Keratinocyte (primary cell): ENCODE measurements around the gene PLBD2. TPM values are rescaled to one million over a fixed set of nuclear protein-coding genes. Genes with fewer than 3 reads are reported as not detected.

Experiments used
- DNase-seq: peaks from one replicate; pipeline ENCODE4 v3.0.0-alpha.2; 2011; ENCODE audit warnings: low read depth, missing footprints, low spot score
- FAIRE-seq: peaks from 2 replicates; lab custom pipeline; 2011; peaks lifted over from hg19 to GRCh38; lab: Jason Lieb, UNC
- H2AFZ ChIP-seq: 2 replicates; pipeline ENCODE4 v1.6.0; 2012; ENCODE audit warnings: low read length, control low read depth, inconsistent platforms; ENCODE audit not compliant: control insufficient read depth
- H3K27ac ChIP-seq: 2 replicates; pipeline ENCODE4 v1.5.1; 2011; ENCODE audit warnings: low read length; ENCODE audit not compliant: control insufficient read depth, insufficient read depth
- H3K27me3 ChIP-seq: 3 replicates; pipeline ENCODE4 v1.6.0; 2011; ENCODE audit warnings: low read length; ENCODE audit not compliant: control insufficient read depth, insufficient read depth; ENCODE audit errors: extremely low read depth
- H3K36me3 ChIP-seq, 2 experiments: 2 replicates in 1 of 2; 3 replicates in 1 of 2; pipeline ENCODE4 v1.5.1; 2011; ENCODE audit warnings: low read length in 2 of 2, mild to moderate bottlenecking in 1 of 2; ENCODE audit not compliant: control insufficient read depth in 2 of 2, insufficient read depth in 2 of 2; ENCODE audit errors: extremely low read depth in 1 of 2
- H3K4me1 ChIP-seq: 3 replicates; pipeline ENCODE4 v1.5.1; 2011; ENCODE audit warnings: low read length; ENCODE audit not compliant: control insufficient read depth, insufficient read depth; ENCODE audit errors: extremely low read depth
- H3K4me2 ChIP-seq: 3 replicates; pipeline ENCODE4 v1.6.0; 2011; ENCODE audit warnings: low read depth, low read length; ENCODE audit not compliant: control insufficient read depth, insufficient read depth; ENCODE audit errors: extremely low read depth
- H3K4me3 ChIP-seq, 3 experiments: fragments of 200-600 bp in 1 of 3; sonication (generic) in 1 of 3; 2 replicates in 2 of 3; 3 replicates in 1 of 3; pipeline ENCODE4 v1.5.1; 2011 to 2016; ENCODE audit warnings: low read length in 3 of 3, mild to moderate bottlenecking in 3 of 3, control low read depth in 2 of 3, inconsistent platforms in 1 of 3, low read depth in 1 of 3, mixed read lengths in 1 of 3, mixed run types in 1 of 3, moderate library complexity in 1 of 3; ENCODE audit not compliant: control insufficient read depth in 2 of 3, insufficient read depth in 2 of 3; ENCODE audit errors: extremely low read depth in 1 of 3
- H3K79me2 ChIP-seq: 2 replicates; pipeline ENCODE4 v1.6.0; 2012; ENCODE audit warnings: low read length; ENCODE audit not compliant: control insufficient read depth, insufficient read depth
- H3K9ac ChIP-seq: 3 replicates; pipeline ENCODE4 v1.6.0; 2011; ENCODE audit warnings: low read length; ENCODE audit not compliant: control insufficient read depth, insufficient read depth; ENCODE audit errors: extremely low read depth
- H3K9me1 ChIP-seq: 3 replicates; pipeline ENCODE4 v1.6.0; 2011; ENCODE audit warnings: low read length; ENCODE audit not compliant: control insufficient read depth, insufficient read depth; ENCODE audit errors: extremely low read depth
- H3K9me3 ChIP-seq: 2 replicates; pipeline ENCODE4 v1.5.1; 2012; ENCODE audit warnings: low read depth, low read length; ENCODE audit not compliant: control insufficient read depth
- H4K20me1 ChIP-seq: 3 replicates; pipeline ENCODE4 v1.6.0; 2011; ENCODE audit warnings: low read length; ENCODE audit not compliant: control insufficient read depth, insufficient read depth; ENCODE audit errors: extremely low read depth
- EZH2 ChIP-seq: IDR thresholded peaks from one replicate; pipeline ENCODE4 v1.6.1; 2012; ENCODE audit warnings: inconsistent platforms, mild to moderate bottlenecking, low read length, moderate library complexity
- dilution Hi-C: fragments of 300-500 bp; cut with MboI; formaldehyde crosslinking; loops from one replicate; pipeline ENCODE4 v1.7.0; 2020; ENCODE audit warnings: low sequenced_read_pairs; ENCODE audit not compliant: extremely low pct_ligation_motif_present
- polyA plus RNA-seq, 5 experiments: library from polyadenylated mRNA; depleted of rRNA in 3 of 5; stranded (reverse) in 3 of 5; stranded (forward) in 1 of 5; unstranded in 1 of 5; fragments of >200 nt; gene quantifications; 1 replicate in 1 of 5; 2 replicates in 3 of 5; 3 replicates in 1 of 5; pipeline versions ENCODE4 v1.2.1 to v1.2.3, GENCODE V29; 2011 to 2012; ENCODE audit warnings: missing spikeins in 2 of 5, low read depth in 1 of 5, low replicate concordance in 1 of 5
- TF ChIP-seq, protein P1 (sequence below), 3 experiments: IDR thresholded peaks in 1 of 3; conservative IDR thresholded peaks in 1 of 3; optimal IDR thresholded peaks in 1 of 3; 2 replicates in 2 of 3; 3 replicates in 1 of 3; pipeline versions ENCODE3 to v1.5.1; 2011; ENCODE audit warnings: low read length in 3 of 3, mild to moderate bottlenecking in 3 of 3, moderate library complexity in 2 of 3, control low read depth in 1 of 3, inconsistent platforms in 1 of 3; ENCODE audit not compliant: insufficient read depth in 2 of 3; ENCODE audit errors: extremely low read depth in 1 of 3

Gene PLBD2
- polyA plus RNA-seq, 1 donor (not counting 4 experiments of a cell fraction or from before 2014, with no cell fraction given) = 12.9 TPM

DNA sequence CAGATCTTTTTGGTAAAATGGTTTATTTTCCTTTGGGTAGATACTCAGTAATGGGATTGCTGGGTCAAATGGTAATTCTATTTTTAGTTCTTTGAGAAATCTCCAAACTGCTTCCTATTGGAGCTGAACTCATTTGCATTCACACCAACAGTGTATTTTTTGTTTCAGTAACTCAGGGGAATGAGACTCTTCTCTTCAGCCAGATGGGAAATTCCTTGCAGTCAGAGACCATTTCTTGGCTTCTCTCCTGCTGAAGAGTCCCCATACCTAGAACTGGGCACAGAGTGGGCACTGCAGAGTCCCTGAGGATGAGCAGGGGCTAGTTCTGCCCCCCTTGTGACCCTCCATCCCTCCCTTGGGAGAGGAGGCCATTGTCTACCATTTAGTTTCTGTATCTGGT, 74.6 kb downstream of the PLBD2 start:
- dilution Hi-C loops = no loop called here
- H3K9ac ChIP-seq = no peak overlapping the region
- no peaks in the 10 kb centered on the region for H3K9me3 ChIP-seq
- H3K36me3 ChIP-seq = no peaks in the 10 kb centered on the region
- no peak overlapping the region for H3K27ac ChIP-seq
- FAIRE-seq (no peak), DNase-seq (no peak)
- H3K4me2 ChIP-seq = no peak overlapping the region
- H3K9me1 ChIP-seq = no peaks in the 10 kb centered on the region
- H2AFZ ChIP-seq = no peak overlapping the region
- no peak for TF ChIP-seq EZH2
- TF ChIP-seq, protein P1, sequence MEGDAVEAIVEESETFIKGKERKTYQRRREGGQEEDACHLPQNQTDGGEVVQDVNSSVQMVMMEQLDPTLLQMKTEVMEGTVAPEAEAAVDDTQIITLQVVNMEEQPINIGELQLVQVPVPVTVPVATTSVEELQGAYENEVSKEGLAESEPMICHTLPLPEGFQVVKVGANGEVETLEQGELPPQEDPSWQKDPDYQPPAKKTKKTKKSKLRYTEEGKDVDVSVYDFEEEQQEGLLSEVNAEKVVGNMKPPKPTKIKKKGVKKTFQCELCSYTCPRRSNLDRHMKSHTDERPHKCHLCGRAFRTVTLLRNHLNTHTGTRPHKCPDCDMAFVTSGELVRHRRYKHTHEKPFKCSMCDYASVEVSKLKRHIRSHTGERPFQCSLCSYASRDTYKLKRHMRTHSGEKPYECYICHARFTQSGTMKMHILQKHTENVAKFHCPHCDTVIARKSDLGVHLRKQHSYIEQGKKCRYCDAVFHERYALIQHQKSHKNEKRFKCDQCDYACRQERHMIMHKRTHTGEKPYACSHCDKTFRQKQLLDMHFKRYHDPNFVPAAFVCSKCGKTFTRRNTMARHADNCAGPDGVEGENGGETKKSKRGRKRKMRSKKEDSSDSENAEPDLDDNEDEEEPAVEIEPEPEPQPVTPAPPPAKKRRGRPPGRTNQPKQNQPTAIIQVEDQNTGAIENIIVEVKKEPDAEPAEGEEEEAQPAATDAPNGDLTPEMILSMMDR (optimal IDR thresholded peaks at IDR 0.05 in 1 of 3, IDR thresholded peaks at IDR 0.05 in 1 of 3, conservative IDR thresholded peaks at IDR 0.05 in 1 of 3; ENCODE audit: extremely low read depth in 1 of 3, insufficient read depth in 2 of 3, low read length in 3 of 3) = no peak
- no peaks in the 10 kb centered on the region for H3K27me3 ChIP-seq
- H3K4me1 ChIP-seq = no peaks in the 10 kb centered on the region
- H4K20me1 ChIP-seq = no peaks in the 10 kb centered on the region
- H3K79me2 ChIP-seq = no peaks in the 10 kb centered on the region
- H3K4me3 ChIP-seq = no peak overlapping the region

DNA sequence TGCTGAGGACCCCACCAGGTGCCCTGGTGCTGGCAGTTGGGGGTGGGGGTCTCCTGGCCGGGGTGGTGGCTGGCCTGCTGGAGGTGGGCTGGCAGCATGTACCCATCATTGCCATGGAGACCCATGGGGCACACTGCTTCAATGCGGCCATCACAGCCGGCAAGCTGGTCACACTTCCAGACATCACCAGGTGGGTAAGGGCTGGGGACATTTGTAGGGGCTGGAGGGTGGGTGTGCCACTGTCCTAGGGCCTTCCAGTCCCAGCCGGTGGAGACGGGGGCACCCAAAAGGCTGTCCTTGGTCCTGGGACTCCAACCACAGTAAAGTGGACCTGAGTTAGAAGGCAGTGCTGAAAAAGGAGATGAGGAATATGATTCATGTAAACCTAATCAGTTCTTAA, 77.0 kb downstream of the PLBD2 start:
- no peaks in the 10 kb centered on the region for H3K4me1 ChIP-seq
- FAIRE-seq = no peak
- dilution Hi-C loops = no loop called here
- peaks cover 5% of the 10 kb centered on the region for H3K27me3 ChIP-seq
- H4K20me1 ChIP-seq = no peaks in the 10 kb centered on the region
- no peak overlapping the region for H3K4me3 ChIP-seq
- no peaks in the 10 kb centered on the region for H3K9me1 ChIP-seq
- no peaks in the 10 kb centered on the region for H3K9me3 ChIP-seq
- H3K9ac ChIP-seq = no peak overlapping the region
- H2AFZ ChIP-seq = no peak overlapping the region
- H3K27ac ChIP-seq = no peak overlapping the region
- no peaks in the 10 kb centered on the region for H3K36me3 ChIP-seq
- no peak for DNase-seq
- no peaks in the 10 kb centered on the region for H3K79me2 ChIP-seq
- TF ChIP-seq, protein P1 (optimal IDR thresholded peaks at IDR 0.05 in 1 of 3, IDR thresholded peaks at IDR 0.05 in 1 of 3, conservative IDR thresholded peaks at IDR 0.05 in 1 of 3; ENCODE audit: extremely low read depth in 1 of 3, insufficient read depth in 2 of 3, low read length in 3 of 3) = no peak
- no peak for TF ChIP-seq EZH2
- no peak overlapping the region for H3K4me2 ChIP-seq
